SK-N-SH (cell line): ENCODE data around the gene NKX1-1. TPM values are rescaled to one million over a fixed set of nuclear protein-coding genes. Genes with fewer than 3 reads are reported as not detected.

Experiments
- CTCF ChIA-PET: fragments of 300-600, 350-600 bp; formaldehyde crosslinking; extraction: SDS; loops from one replicate; lab custom pipeline; 2021; lab: Yijun Ruan, JAX
- POLR2A ChIA-PET: fragments of 350-600 bp; sonication (Branson Sonifier 250); formaldehyde crosslinking; extraction: SDS; loops from one replicate; lab custom pipeline; 2020; ENCODE audit warnings: antibody characterized with exemption, inconsistent platforms; lab: Yijun Ruan, JAX
- DNase-seq: peaks from one replicate; pipeline ENCODE4 v3.0.0; 2012
- H2AFZ ChIP-seq: fragments of 200-600 bp; sonication (generic); 2 replicates; pipeline ENCODE4 v1.8.1; 2016; ENCODE audit warnings: antibody characterized with exemption, mild to moderate bottlenecking, low read depth
- H3F3A ChIP-seq: fragments of 200-600 bp; sonication (generic); replicated peaks from 2 replicates; pipeline ENCODE3; 2016; ENCODE audit warnings: antibody characterized with exemption, mild to moderate bottlenecking; ENCODE audit not compliant: insufficient read depth
- H3K27ac ChIP-seq, 2 experiments: fragments of 200-500 bp in 1 of 2; fragments of 200-600 bp in 1 of 2; sonication (Bioruptor generic) in 1 of 2; sonication (generic), shearing (Covaris generic) in 1 of 2; 2 replicates each; pipeline versions ENCODE4 v1.5.1 to v1.6.1; 2014 to 2016; ENCODE audit warnings: low read depth in 2 of 2, inconsistent platforms in 1 of 2, low read length in 1 of 2, mild to moderate bottlenecking in 1 of 2, mixed read lengths in 1 of 2
- H3K27me3 ChIP-seq: fragments of 200-600 bp; sonication (generic), shearing (Covaris generic); 2 replicates; pipeline ENCODE4 v1.6.1; 2016; ENCODE audit warnings: mixed run types; ENCODE audit not compliant: insufficient read depth
- H3K36me3 ChIP-seq, 2 experiments: fragments of 200-500 bp in 1 of 2; fragments of 200-600 bp in 1 of 2; sonication (Bioruptor generic) in 1 of 2; sonication (generic) in 1 of 2; replicated peaks in 1 of 2; 2 replicates each; pipeline versions ENCODE3 to v1.5.1; 2014 to 2016; ENCODE audit warnings: low read length in 1 of 2, mild to moderate bottlenecking in 1 of 2; ENCODE audit not compliant: insufficient read depth in 2 of 2, control insufficient read depth in 1 of 2
- H3K4me1 ChIP-seq, 2 experiments: fragments of 200-500 bp in 1 of 2; fragments of 200-600 bp in 1 of 2; sonication (Bioruptor generic) in 1 of 2; sonication (generic), shearing (Covaris generic) in 1 of 2; 2 replicates each; pipeline versions ENCODE4 v1.5.1 to v1.6.1; 2014 to 2016; ENCODE audit warnings: low read depth in 1 of 2, low read length in 1 of 2, mixed run types in 1 of 2; ENCODE audit not compliant: insufficient read depth in 2 of 2, control insufficient read depth in 1 of 2
- H3K4me2 ChIP-seq: fragments of 200-600 bp; sonication (generic), shearing (Covaris generic); 2 replicates; pipeline ENCODE4 v1.6.1; 2017; ENCODE audit warnings: mixed run types
- H3K4me3 ChIP-seq, 2 experiments: fragments of 200-500 bp in 1 of 2; fragments of 200-600 bp in 1 of 2; sonication (Bioruptor generic) in 1 of 2; sonication (generic), shearing (Covaris generic) in 1 of 2; 2 replicates each; pipeline versions ENCODE4 v1.5.1 to v1.8.1; 2014 to 2016; ENCODE audit warnings: low read depth in 2 of 2, inconsistent platforms in 1 of 2, low read length in 1 of 2, mild to moderate bottlenecking in 1 of 2, mixed read lengths in 1 of 2, moderate library complexity in 1 of 2
- H3K79me2 ChIP-seq: fragments of 200-600 bp; sonication (generic); 2 replicates; pipeline ENCODE4 v1.8.1; 2017; ENCODE audit warnings: mild to moderate bottlenecking; ENCODE audit not compliant: insufficient read depth
- H3K9ac ChIP-seq: fragments of 200-600 bp; sonication (generic); 2 replicates; pipeline ENCODE4 v1.6.1; 2017; ENCODE audit warnings: mixed run types
- H3K9me2 ChIP-seq: fragments of 200-600 bp; sonication (generic); 2 replicates; pipeline ENCODE4 v1.6.1; 2017; ENCODE audit warnings: mixed run types
- H3K9me3 ChIP-seq: fragments of 200-600 bp; sonication (generic); 2 replicates; pipeline ENCODE4 v1.6.1; 2017; ENCODE audit warnings: mixed run types, mild to moderate bottlenecking, moderate library complexity
- H4K20me1 ChIP-seq: fragments of 200-600 bp; sonication (generic); 2 replicates; pipeline ENCODE4 v1.6.1; 2017; ENCODE audit warnings: mild to moderate bottlenecking, mixed run types; ENCODE audit not compliant: insufficient read depth
- CHD2 ChIP-seq: fragments of 150-350 bp; IDR thresholded peaks from 2 replicates; pipeline ENCODE4 v1.6.1; 2018; ENCODE audit warnings: low read length; ENCODE audit not compliant: partially characterized antibody
- CTCF ChIP-seq: fragments of 200-600 bp; sonication (generic); IDR thresholded peaks from 2 replicates; pipeline ENCODE4 v1.6.1; 2017; ENCODE audit warnings: antibody characterized with exemption, mild to moderate bottlenecking, moderate library complexity
- JUND ChIP-seq: IDR thresholded peaks from 2 replicates; pipeline ENCODE4 v1.4.0; 2012
- MXI1 ChIP-seq: IDR thresholded peaks from 2 replicates; pipeline ENCODE4 v1.6.1; 2012; ENCODE audit warnings: mild to moderate bottlenecking, low read depth, low read length, improper control_type of control experiment
- NFIC ChIP-seq: IDR thresholded peaks from 2 replicates; pipeline ENCODE4 v1.4.0; 2012; ENCODE audit warnings: borderline replicate concordance
- POLR2AphosphoS5 ChIP-seq: IDR thresholded peaks from 2 replicates; pipeline ENCODE4 v1.6.1; 2012; ENCODE audit warnings: low read depth, low read length
- RAD21 ChIP-seq: IDR thresholded peaks from 2 replicates; pipeline ENCODE4 v1.6.1; 2012; ENCODE audit warnings: mild to moderate bottlenecking, low read length
- REST ChIP-seq: IDR thresholded peaks from 2 replicates; pipeline ENCODE4 v1.6.1; 2012; ENCODE audit warnings: mild to moderate bottlenecking, low read depth, low read length, moderate library complexity
- RXRA ChIP-seq: IDR thresholded peaks from 2 replicates; pipeline ENCODE4 v1.4.0; 2012; ENCODE audit warnings: low read depth, mild to moderate bottlenecking, borderline replicate concordance
- USF2 ChIP-seq: fragments of 150-350 bp; IDR thresholded peaks from 2 replicates; pipeline ENCODE4 v1.6.1; 2017; ENCODE audit warnings: antibody characterized with exemption, low read length, low read depth, borderline replicate concordance
- YY1 ChIP-seq: IDR thresholded peaks from 2 replicates; pipeline ENCODE4 v1.4.0; 2012; ENCODE audit warnings: low read depth, mild to moderate bottlenecking
- WGBS: methylation state at CpG from one replicate; pipeline ENCODE4 v1.1.6; 2017; ENCODE audit warnings: low lambda C conversion rate; 5-methylcytosine and 5-hydroxymethylcytosine counted together
- polyA plus RNA-seq, 3 experiments: library from polyadenylated mRNA; depleted of rRNA; stranded (reverse); fragments of >200 nt; gene quantifications; 2 replicates each; pipeline ENCODE4 v1.2.3, GENCODE V29; 2012

The NKX1-1 gene
- polyA plus RNA-seq, 1 of the 3 experiments (the other 2 are of a cell fraction) = not detected

GRCh38 chr4:1382776-1383727 lies 23.2 kb downstream of the NKX1-1 start:
- no peaks in the 10 kb centered on the region for H4K20me1 ChIP-seq
- H3K79me2 ChIP-seq = no peaks in the 10 kb centered on the region
- no peaks in the 10 kb centered on the region for H3K27me3 ChIP-seq
- H3K4me2 ChIP-seq = no peak overlapping the region
- no peaks in the 10 kb centered on the region for H3F3A ChIP-seq
- no peak overlapping the region for H2AFZ ChIP-seq
- TF ChIP-seq MXI1 = no peak
- no peak for TF ChIP-seq REST
- TF ChIP-seq USF2 = no peak
- TF ChIP-seq RAD21 = no peak
- no peak for TF ChIP-seq RXRA
- TF ChIP-seq YY1 = no peak
- TF ChIP-seq JUND = no peak
- no peak for TF ChIP-seq CTCF
- no peak for TF ChIP-seq NFIC
- TF ChIP-seq CHD2 = no peak
- no peak for TF ChIP-seq POLR2AphosphoS5
- H3K9me2 ChIP-seq = no peaks in the 10 kb centered on the region
- H3K27ac ChIP-seq = no peak overlapping the region
- peaks cover 9 to 36% of the 10 kb centered on the region in 2 experiments for H3K36me3 ChIP-seq
- ChIA-PET POLR2A (no interaction called here), CTCF (interaction anchor here (1.2 kb wide), 1 partner anchor 31 kb away, joined by 3 read pairs; no protein-coding TSS in a partner anchor)
- no peak for DNase-seq
- no peak overlapping the region for H3K9ac ChIP-seq
- H3K4me3 ChIP-seq = no peak overlapping the region
- WGBS = 84% methylated on average over 10 of the region's 27 CpGs
- no peaks in the 10 kb centered on the region for H3K4me1 ChIP-seq
- H3K9me3 ChIP-seq = no peaks in the 10 kb centered on the region
